Measurements from ENCODE around the gene PGAP3. TPM values are rescaled to one million over a fixed set of nuclear protein-coding genes. Genes with fewer than 3 reads are reported as not detected.

Gene PGAP3
- total and polyA plus RNA-seq, 2 of the 4 experiments (the other 2 are of a cell fraction) = 4.3 to 9.8 TPM

GRCh38 chr17:39661744-39662541 lies 25.9 kb downstream of the PGAP3 start:
- H3K18ac ChIP-seq (ENCODE audit: low read depth, low read length) = no peak overlapping the region
- H3K27ac ChIP-seq (ENCODE audit: insufficient read depth, low read length) = no peak overlapping the region
- H2AK5ac ChIP-seq (ENCODE audit: low read depth, low read length) = no peak overlapping the region
- H2BK120ac ChIP-seq (ENCODE audit: low read depth, low read length) = no peak overlapping the region
- no peak overlapping the region for H3K4ac ChIP-seq (ENCODE audit: low read depth, low read length)
- peaks cover 6% of the 10 kb centered on the region; the same call in 1 of the 2 replicates for H3K27me3 ChIP-seq (ENCODE audit: control insufficient read depth, insufficient read depth, low read length)
- no peak overlapping the region for H2BK15ac ChIP-seq (ENCODE audit: low read depth, low read length)
- DNase-seq = no peak
- in situ Hi-C loops (cut with MboI; ENCODE audit: low sequenced_read_pairs) (no loop called here), dilution Hi-C loops (cut with HindIII; ENCODE audit: low sequenced_read_pairs, unreplicated experiment) (no loop called here), intact Hi-C loops (cut with micrococcal nuclease) (no loop called here)
- CTCF ChIA-PET = no interaction called here
- H3K4me3 ChIP-seq (ENCODE audit: insufficient read depth, low read depth, low read length) = no peak overlapping the region
- H3K9ac ChIP-seq (ENCODE audit: low read depth, low read length) = no peak overlapping the region
- WGBS, 2 experiments (ENCODE audit: extremely low coverage in 2 of 2, insufficient read length in 1 of 2) = 100% methylated on average over 1 of the region's 8 CpGs; no CpG with 5 or more reads in 1 of the 2 experiments
- H3K9me3 ChIP-seq (ENCODE audit: control insufficient read depth, insufficient read depth, low read length) = no peaks in the 10 kb centered on the region
- peaks cover 4% of the 10 kb centered on the region; the same call in 1 of the 2 replicates for H3K4me1 ChIP-seq (ENCODE audit: control insufficient read depth, insufficient read depth, low read length)
- no peak overlapping the region for H2BK20ac ChIP-seq (ENCODE audit: low read depth, low read length)
- no TSS peak for BruUV-seq (replicated peaks)
- H2BK5ac ChIP-seq (ENCODE audit: low read depth, low read length, poor library complexity, severe bottlenecking) = no peak overlapping the region
- H4K8ac ChIP-seq (ENCODE audit: low read depth in 2 of 2, low read length in 2 of 2) = no peak overlapping the region
- H3K9me1 ChIP-seq (ENCODE audit: insufficient read depth, low read length) = no peaks in the 10 kb centered on the region
- H4K20me1 ChIP-seq (ENCODE audit: insufficient read depth, low read length) = no peaks in the 10 kb centered on the region; the same call in none of the 2 replicates
- no peak overlapping the region for H3K14ac ChIP-seq (replicated peaks; ENCODE audit: low read depth, low read length)
- no peak overlapping the region for H3K56ac ChIP-seq (ENCODE audit: extremely low read depth, insufficient read depth, low read length)
- POLR2A ChIA-PET (ENCODE audit: unreplicated experiment) = no interaction called here
- H4K5ac ChIP-seq (ENCODE audit: low read depth, low read length) = no peak overlapping the region
- H4K91ac ChIP-seq (ENCODE audit: insufficient read depth, low read depth, low read length) = no peak overlapping the region
- no peak for ATAC-seq (ENCODE audit: low read depth)
- H3K23ac ChIP-seq (ENCODE audit: low read depth, low read length) = no peak overlapping the region
- no peak overlapping the region for H2AK9ac ChIP-seq (replicated peaks; ENCODE audit: low read depth, low read length, poor library complexity)
- H2AFZ ChIP-seq (replicated peaks; ENCODE audit: low read length, poor library complexity) = no peak overlapping the region
- no peaks in the 10 kb centered on the region for H3K79me1 ChIP-seq (ENCODE audit: low read depth in 1 of 2, low read length in 2 of 2)
- no peak overlapping the region for H3K4me2 ChIP-seq (ENCODE audit: low read depth, low read length)
- peaks cover 37% of the 10 kb centered on the region for H3K36me3 ChIP-seq (ENCODE audit: control insufficient read depth, insufficient read depth, low read length)
- TF ChIP-seq USF2 (IDR thresholded peaks at IDR 0.05; ENCODE audit: low read depth, low read length) = no peak
- no peak for TF ChIP-seq ELK1 (IDR thresholded peaks at IDR 0.05; ENCODE audit: borderline replicate concordance, low read depth, low read length)
- no peak for TF ChIP-seq MXI1 (IDR thresholded peaks at IDR 0.05; ENCODE audit: borderline replicate concordance, low read depth, low read length)
- no peak for TF ChIP-seq MAZ (IDR thresholded peaks at IDR 0.05; ENCODE audit: borderline replicate concordance, low read depth, low read length)
- TF ChIP-seq RAD21 (IDR thresholded peaks at IDR 0.05; ENCODE audit: low read length) = no peak
- no peak for TF ChIP-seq RFX5 (IDR thresholded peaks at IDR 0.05; ENCODE audit: low read depth, low read length)
- no peak for TF ChIP-seq RCOR1 (IDR thresholded peaks at IDR 0.05; ENCODE audit: insufficient replicate concordance, low read length)
- TF ChIP-seq FOS (IDR thresholded peaks at IDR 0.05; ENCODE audit: low read depth, low read length) = no peak
- TF ChIP-seq BHLHE40 (IDR thresholded peaks at IDR 0.05; ENCODE audit: low read depth, low read length) = no peak
- TF ChIP-seq, protein P1, sequence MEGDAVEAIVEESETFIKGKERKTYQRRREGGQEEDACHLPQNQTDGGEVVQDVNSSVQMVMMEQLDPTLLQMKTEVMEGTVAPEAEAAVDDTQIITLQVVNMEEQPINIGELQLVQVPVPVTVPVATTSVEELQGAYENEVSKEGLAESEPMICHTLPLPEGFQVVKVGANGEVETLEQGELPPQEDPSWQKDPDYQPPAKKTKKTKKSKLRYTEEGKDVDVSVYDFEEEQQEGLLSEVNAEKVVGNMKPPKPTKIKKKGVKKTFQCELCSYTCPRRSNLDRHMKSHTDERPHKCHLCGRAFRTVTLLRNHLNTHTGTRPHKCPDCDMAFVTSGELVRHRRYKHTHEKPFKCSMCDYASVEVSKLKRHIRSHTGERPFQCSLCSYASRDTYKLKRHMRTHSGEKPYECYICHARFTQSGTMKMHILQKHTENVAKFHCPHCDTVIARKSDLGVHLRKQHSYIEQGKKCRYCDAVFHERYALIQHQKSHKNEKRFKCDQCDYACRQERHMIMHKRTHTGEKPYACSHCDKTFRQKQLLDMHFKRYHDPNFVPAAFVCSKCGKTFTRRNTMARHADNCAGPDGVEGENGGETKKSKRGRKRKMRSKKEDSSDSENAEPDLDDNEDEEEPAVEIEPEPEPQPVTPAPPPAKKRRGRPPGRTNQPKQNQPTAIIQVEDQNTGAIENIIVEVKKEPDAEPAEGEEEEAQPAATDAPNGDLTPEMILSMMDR (conservative IDR thresholded peaks at IDR 0.05; ENCODE audit: low read depth, low read length) = no peak
- no peak for TF ChIP-seq SMC3 (IDR thresholded peaks at IDR 0.05; ENCODE audit: low read depth, low read length)
- TF ChIP-seq CHD1 (IDR thresholded peaks at IDR 0.05; ENCODE audit: low read depth, low read length) = no peak
- TF ChIP-seq CEBPB (IDR thresholded peaks at IDR 0.05; ENCODE audit: low read depth, low read length) = no peak
- no peak for TF ChIP-seq MAFK (IDR thresholded peaks at IDR 0.05; ENCODE audit: low read depth, low read length)
- TF ChIP-seq NFE2L2 (IDR thresholded peaks at IDR 0.05; ENCODE audit: low read depth, low read length) = no peak

Data from IMR-90 (cell line).